Endothelial cell of umbilical vein (primary cell): ENCODE measurements around the gene AKAP6. TPM values are rescaled to one million over a fixed set of nuclear protein-coding genes. Genes with fewer than 3 reads are reported as not detected.

Experiments used
- BruUV-seq: library from RNA; stranded (reverse); fragments of 400-500 nt; replicated peaks from 2 replicates; lab custom pipeline; 2021; lab: Mats Ljungman, UMichigan
- CTCF ChIA-PET: fragments of 300-600, 350-600 bp; sonication (Branson Sonifier 250); formaldehyde crosslinking; loops from one replicate; lab custom pipeline; 2021; ENCODE audit warnings: antibody characterized with exemption, inconsistent platforms; lab: Charles Lee
- POLR2A ChIA-PET: fragments of 300-600, 350-600 bp; sonication (Branson Sonifier 250); formaldehyde crosslinking; loops from one replicate; lab custom pipeline; 2021; ENCODE audit warnings: antibody characterized with exemption, inconsistent platforms; lab: Charles Lee
- DNase-seq: peaks from one replicate; pipeline ENCODE4 v3.0.0-alpha.2; 2011; ENCODE audit warnings: low read depth, low spot score
- FAIRE-seq: peaks from 2 replicates; lab custom pipeline; 2011; peaks lifted over from hg19 to GRCh38; lab: Jason Lieb, UNC
- H2AFZ ChIP-seq: 2 replicates; pipeline ENCODE4 v1.6.0; 2012; ENCODE audit warnings: low read depth, low read length, control low read depth, inconsistent platforms
- H3K27ac ChIP-seq: 2 replicates; pipeline ENCODE4 v1.5.1; 2011; ENCODE audit warnings: low read depth, mild to moderate bottlenecking, control low read depth, low read length, moderate library complexity; ENCODE audit not compliant: insufficient read depth
- H3K27me3 ChIP-seq, 2 experiments: 2 replicates each; pipeline versions ENCODE4 v1.6.0 to v1.6.1; 2011; ENCODE audit warnings: low read length in 2 of 2, mixed read lengths in 1 of 2; ENCODE audit not compliant: control insufficient read depth in 2 of 2, insufficient read depth in 2 of 2
- H3K36me3 ChIP-seq, 2 experiments: 2 replicates in 1 of 2; 3 replicates in 1 of 2; pipeline ENCODE4 v1.5.1; 2011; ENCODE audit warnings: low read length in 2 of 2, mild to moderate bottlenecking in 1 of 2, moderate library complexity in 1 of 2; ENCODE audit not compliant: control insufficient read depth in 2 of 2, insufficient read depth in 2 of 2; ENCODE audit errors: extremely low read depth in 1 of 2
- H3K4me1 ChIP-seq: 3 replicates; pipeline ENCODE4 v1.5.1; 2011; ENCODE audit warnings: mild to moderate bottlenecking, low read length; ENCODE audit not compliant: control insufficient read depth, insufficient read depth; ENCODE audit errors: extremely low read depth
- H3K4me2 ChIP-seq: 2 replicates; pipeline ENCODE4 v1.6.1; 2011; ENCODE audit warnings: low read length, control low read depth, mixed read lengths; ENCODE audit not compliant: insufficient read depth
- H3K4me3 ChIP-seq, 3 experiments: fragments of 200-600 bp in 1 of 3; sonication (generic), shearing (Covaris generic) in 1 of 3; replicated peaks in 1 of 3; 2 replicates each; pipeline ENCODE4 v1.5.1; 2011 to 2016; ENCODE audit warnings: control low read depth in 3 of 3, low read length in 3 of 3, mild to moderate bottlenecking in 2 of 3, inconsistent platforms in 1 of 3, low read depth in 1 of 3, moderate library complexity in 1 of 3; ENCODE audit not compliant: insufficient read depth in 1 of 3
- H3K79me2 ChIP-seq: 2 replicates; pipeline ENCODE4 v1.6.0; 2012; ENCODE audit warnings: low read length, inconsistent platforms; ENCODE audit not compliant: control insufficient read depth, insufficient read depth
- H3K9ac ChIP-seq: replicated peaks from 2 replicates; pipeline ENCODE3; 2011; ENCODE audit warnings: low read length, control low read depth; ENCODE audit not compliant: insufficient read depth; ENCODE audit errors: extremely low read depth
- H3K9me1 ChIP-seq: replicated peaks from 3 replicates; pipeline ENCODE4 v1.6.0; 2011; ENCODE audit warnings: mild to moderate bottlenecking, low read length; ENCODE audit not compliant: control insufficient read depth, insufficient read depth; ENCODE audit errors: extremely low read depth
- H3K9me3 ChIP-seq: replicated peaks from 2 replicates; pipeline ENCODE4 v1.5.1; 2012; ENCODE audit warnings: low read length, inconsistent platforms; ENCODE audit not compliant: control insufficient read depth, insufficient read depth
- H4K20me1 ChIP-seq: replicated peaks from 2 replicates; pipeline ENCODE3; 2011; ENCODE audit warnings: mild to moderate bottlenecking, low read length; ENCODE audit not compliant: control insufficient read depth, insufficient read depth; ENCODE audit errors: extremely low read depth
- CTCF ChIP-seq, 2 donors: IDR thresholded peaks; 1 replicate in 1 of 2; 2 replicates in 1 of 2; pipeline ENCODE4 v1.5.1; 2011; ENCODE audit warnings: low read length in 2 of 2, mild to moderate bottlenecking in 2 of 2, moderate library complexity in 2 of 2, control low read depth in 1 of 2, inconsistent platforms in 1 of 2, low read depth in 1 of 2; ENCODE audit not compliant: insufficient read depth in 1 of 2; ENCODE audit errors: extremely low read depth in 1 of 2
- EZH2 ChIP-seq: IDR thresholded peaks from 2 replicates; pipeline ENCODE4 v1.6.1; 2012; ENCODE audit warnings: borderline replicate concordance, low read depth, mild to moderate bottlenecking, moderate library complexity, low read length, inconsistent platforms; ENCODE audit not compliant: severe bottlenecking
- FOS ChIP-seq: IDR thresholded peaks from 2 replicates; pipeline ENCODE4 v1.6.1; 2011; ENCODE audit warnings: mild to moderate bottlenecking, low read length, moderate library complexity, borderline replicate concordance; ENCODE audit not compliant: insufficient read depth
- GATA2 ChIP-seq: IDR thresholded peaks from 2 replicates; pipeline ENCODE4 v1.7.0; 2011; ENCODE audit warnings: low read depth, mild to moderate bottlenecking, moderate library complexity, mixed read lengths, low read length; ENCODE audit not compliant: insufficient read length, insufficient read depth
- JUN ChIP-seq: IDR thresholded peaks from 2 replicates; pipeline ENCODE4 v1.6.1; 2011; ENCODE audit warnings: borderline replicate concordance, low read depth; ENCODE audit not compliant: insufficient read length, insufficient read depth
- MAX ChIP-seq: IDR thresholded peaks from 2 replicates; pipeline ENCODE4 v1.6.1; 2011; ENCODE audit not compliant: insufficient read depth, insufficient read length
- MYC ChIP-seq: IDR thresholded peaks from one replicate; pipeline ENCODE4 v1.6.1; 2011; ENCODE audit warnings: mild to moderate bottlenecking, low read depth, low read length
- POLR2A ChIP-seq: IDR thresholded peaks from 2 replicates; pipeline ENCODE4 v1.6.1; 2012; ENCODE audit warnings: low read depth, mild to moderate bottlenecking, control low read depth, low read length
- POLR2AphosphoS5 ChIP-seq: IDR thresholded peaks from 2 replicates; pipeline ENCODE4 v1.6.1; 2012; ENCODE audit warnings: low read depth, mild to moderate bottlenecking, control low read depth, low read length, moderate library complexity; ENCODE audit not compliant: insufficient read depth
- dilution Hi-C: fragments of 300-500 bp; cut with MboI; formaldehyde crosslinking; loops from one replicate; pipeline ENCODE4 v1.15.0; 2019; ENCODE audit warnings: low sequenced_read_pairs; ENCODE audit not compliant: extremely low pct_ligation_motif_present
- intact Hi-C: fragments of 100-400 bp; cut with micrococcal nuclease; formaldehyde crosslinking; loops from one replicate; pipeline ENCODE4 v1.10.0; 2022
- polyA plus RNA-seq, 4 experiments: library from polyadenylated mRNA; depleted of rRNA in 3 of 4; stranded (reverse) in 3 of 4; unstranded in 1 of 4; fragments of >200 nt; gene quantifications; 2 replicates each; pipeline versions ENCODE4 v1.2.1 to v1.2.3, GENCODE V29; 2011 to 2012; ENCODE audit warnings: missing spikeins in 1 of 4
- total RNA-seq: library from RNA; stranded (reverse); gene quantifications from 2 replicates; pipeline ENCODE4 v1.2.3, GENCODE V29; 2021

The AKAP6 gene
- total and polyA plus RNA-seq, 2 donors (not counting 3 experiments of a cell fraction or from before 2014, with no cell fraction given): 0.03 to 0.49 TPM

GRCh38 chr14:32602699-32603098, 273.6 kb downstream of the AKAP6 start:
- H3K9me1 ChIP-seq: no peaks in the 10 kb centered on the region
- H3K36me3 ChIP-seq: no peaks in the 10 kb centered on the region
- intact Hi-C loops (loop anchor here (1.0 kb wide), 1 partner anchor 28 kb away; no protein-coding TSS in a partner anchor), dilution Hi-C loops (no loop called here)
- no peaks in the 10 kb centered on the region for H3K9me3 ChIP-seq
- FAIRE-seq (no peak), DNase-seq (no peak)
- no peak overlapping the region for H3K27ac ChIP-seq
- H3K4me2 ChIP-seq: no peak overlapping the region
- no peak overlapping the region for H3K4me3 ChIP-seq
- BruUV-seq: no TSS peak
- H4K20me1 ChIP-seq: no peaks in the 10 kb centered on the region
- H3K9ac ChIP-seq: no peak overlapping the region
- H3K27me3 ChIP-seq: peaks cover 0 to 2% of the 10 kb centered on the region in 2 experiments
- H3K79me2 ChIP-seq: no peaks in the 10 kb centered on the region
- H3K4me1 ChIP-seq: no peaks in the 10 kb centered on the region
- ChIA-PET CTCF (interaction anchor here (1.3 to 1.6 kb wide), 2 partner anchors 10 to 1720 kb away, joined by 3 to 4 read pairs; no protein-coding TSS in a partner anchor), POLR2A (no interaction called here)
- no peak overlapping the region for H2AFZ ChIP-seq
- TF ChIP-seq CTCF (IDR thresholded peaks at IDR 0.05; ENCODE audit: extremely low read depth in 1 of 2, insufficient read depth in 1 of 2, low read depth in 1 of 2, low read length in 2 of 2) (no peak), GATA2 (no peak), FOS (no peak), POLR2A (no peak), POLR2AphosphoS5 (no peak), MYC (no peak), EZH2 (no peak), MAX (no peak), JUN (no peak)
